DND-41 (cell line): ENCODE data around the gene TBC1D17.

Experiments
- ATAC-seq: fragments of 200-7000 bp; cut with Tn5 transposase; 3 replicates; pipeline ENCODE4 v1.9.1; 2021; ENCODE audit warnings: low read depth; ENCODE audit not compliant: insufficient read depth
- DNase-seq: peaks from one replicate; pipeline ENCODE4 v3.0.0-alpha.2; 2020
- H2AFZ ChIP-seq: 2 replicates; pipeline ENCODE4 v1.6.0; 2012; ENCODE audit warnings: low read depth, low read length
- H3K27ac ChIP-seq: 2 replicates; pipeline ENCODE4 v1.5.1; 2012; ENCODE audit warnings: low read length, inconsistent platforms
- H3K27me3 ChIP-seq: fragments of 200-600 bp; sonication (generic); 2 replicates; pipeline ENCODE4 v1.6.0; 2012; ENCODE audit warnings: low read length, mild to moderate bottlenecking, inconsistent platforms; ENCODE audit not compliant: insufficient read depth, poor library complexity
- H3K36me3 ChIP-seq: 2 replicates; pipeline ENCODE4 v1.5.1; 2012; ENCODE audit warnings: low read length, inconsistent platforms; ENCODE audit not compliant: insufficient read depth
- H3K4me1 ChIP-seq: 2 replicates; pipeline ENCODE4 v1.5.1; 2012; ENCODE audit warnings: mild to moderate bottlenecking, low read length; ENCODE audit not compliant: insufficient read depth
- H3K4me2 ChIP-seq: 2 replicates; pipeline ENCODE4 v1.6.0; 2012; ENCODE audit warnings: mild to moderate bottlenecking, moderate library complexity, low read length, inconsistent platforms; ENCODE audit not compliant: insufficient read depth
- H3K4me3 ChIP-seq, 2 experiments: fragments of 200-600 bp in 1 of 2; shearing (Covaris generic) in 1 of 2; 2 replicates each; pipeline ENCODE4 v1.5.1; 2012 to 2016; ENCODE audit warnings: inconsistent platforms in 2 of 2, low read length in 2 of 2, mild to moderate bottlenecking in 2 of 2, low read depth in 1 of 2, moderate library complexity in 1 of 2
- H3K79me2 ChIP-seq: 2 replicates; pipeline ENCODE4 v1.6.0; 2012; ENCODE audit warnings: low read length, inconsistent platforms; ENCODE audit not compliant: insufficient read depth
- H3K9ac ChIP-seq: 2 replicates; pipeline ENCODE4 v1.6.0; 2012; ENCODE audit warnings: low read depth, mild to moderate bottlenecking, inconsistent platforms, low read length, moderate library complexity
- H3K9me3 ChIP-seq: 2 replicates; pipeline ENCODE4 v1.5.1; 2012; ENCODE audit warnings: low read length, moderate library complexity, mild to moderate bottlenecking, inconsistent platforms; ENCODE audit not compliant: insufficient read depth, severe bottlenecking
- H4K20me1 ChIP-seq: 2 replicates; pipeline ENCODE4 v1.6.0; 2012; ENCODE audit warnings: low read length; ENCODE audit not compliant: insufficient read depth
- EZH2 ChIP-seq: IDR thresholded peaks from 3 replicates; pipeline ENCODE4 v1.6.1; 2012; ENCODE audit warnings: borderline replicate concordance, low read depth, mild to moderate bottlenecking, moderate library complexity, low read length, inconsistent platforms; ENCODE audit not compliant: severe bottlenecking
- TF ChIP-seq, protein P1 (sequence below): IDR thresholded peaks from 2 replicates; pipeline ENCODE4 v1.5.1; 2012; ENCODE audit warnings: borderline replicate concordance, low read length, moderate library complexity, mild to moderate bottlenecking; ENCODE audit not compliant: poor library complexity, severe bottlenecking; ENCODE audit errors: extremely low read depth

Gene TBC1D17

DNA sequence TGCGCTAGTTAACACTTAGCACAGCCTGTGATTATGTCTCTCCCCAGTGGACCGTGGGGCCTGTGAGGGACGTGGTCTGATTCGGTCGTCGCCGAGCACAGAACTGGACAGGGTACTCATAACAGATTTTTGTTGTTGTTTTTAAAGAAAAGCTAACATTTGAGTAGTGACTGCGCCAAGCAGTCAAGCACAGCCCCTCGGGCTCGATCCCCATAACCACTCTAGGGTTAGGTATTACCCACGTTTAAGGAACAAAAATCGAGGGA is 27.3 kb upstream of the TBC1D17 start:
- Histone ChIP-seq H3K36me3 (peaks cover 29% of the 10 kb centered on the region), H4K20me1 (peaks cover 30% of the 10 kb centered on the region), H2AFZ (peak overlapping the region; percentile 75), H3K9ac (peak overlapping the region; percentile 64), H3K27ac (peak overlapping the region; percentile 80), H3K27me3 (no peaks in the 10 kb centered on the region), H3K4me2 (peak overlapping the region; percentile 82), H3K4me1 (peaks cover 51% of the 10 kb centered on the region), H3K79me2 (peaks cover 51% of the 10 kb centered on the region), H3K9me3 (no peaks in the 10 kb centered on the region), H3K4me3 (peak overlapping the region; percentile 19 to 70; a peak in 3 of 4 replicates)
- DNase-seq (no peak), ATAC-seq (peak; percentile 5; the same call in 2 of the 3 replicates)
- TF ChIP-seq, protein P1, sequence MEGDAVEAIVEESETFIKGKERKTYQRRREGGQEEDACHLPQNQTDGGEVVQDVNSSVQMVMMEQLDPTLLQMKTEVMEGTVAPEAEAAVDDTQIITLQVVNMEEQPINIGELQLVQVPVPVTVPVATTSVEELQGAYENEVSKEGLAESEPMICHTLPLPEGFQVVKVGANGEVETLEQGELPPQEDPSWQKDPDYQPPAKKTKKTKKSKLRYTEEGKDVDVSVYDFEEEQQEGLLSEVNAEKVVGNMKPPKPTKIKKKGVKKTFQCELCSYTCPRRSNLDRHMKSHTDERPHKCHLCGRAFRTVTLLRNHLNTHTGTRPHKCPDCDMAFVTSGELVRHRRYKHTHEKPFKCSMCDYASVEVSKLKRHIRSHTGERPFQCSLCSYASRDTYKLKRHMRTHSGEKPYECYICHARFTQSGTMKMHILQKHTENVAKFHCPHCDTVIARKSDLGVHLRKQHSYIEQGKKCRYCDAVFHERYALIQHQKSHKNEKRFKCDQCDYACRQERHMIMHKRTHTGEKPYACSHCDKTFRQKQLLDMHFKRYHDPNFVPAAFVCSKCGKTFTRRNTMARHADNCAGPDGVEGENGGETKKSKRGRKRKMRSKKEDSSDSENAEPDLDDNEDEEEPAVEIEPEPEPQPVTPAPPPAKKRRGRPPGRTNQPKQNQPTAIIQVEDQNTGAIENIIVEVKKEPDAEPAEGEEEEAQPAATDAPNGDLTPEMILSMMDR = no peak
- TF ChIP-seq EZH2 = no peak

DNA sequence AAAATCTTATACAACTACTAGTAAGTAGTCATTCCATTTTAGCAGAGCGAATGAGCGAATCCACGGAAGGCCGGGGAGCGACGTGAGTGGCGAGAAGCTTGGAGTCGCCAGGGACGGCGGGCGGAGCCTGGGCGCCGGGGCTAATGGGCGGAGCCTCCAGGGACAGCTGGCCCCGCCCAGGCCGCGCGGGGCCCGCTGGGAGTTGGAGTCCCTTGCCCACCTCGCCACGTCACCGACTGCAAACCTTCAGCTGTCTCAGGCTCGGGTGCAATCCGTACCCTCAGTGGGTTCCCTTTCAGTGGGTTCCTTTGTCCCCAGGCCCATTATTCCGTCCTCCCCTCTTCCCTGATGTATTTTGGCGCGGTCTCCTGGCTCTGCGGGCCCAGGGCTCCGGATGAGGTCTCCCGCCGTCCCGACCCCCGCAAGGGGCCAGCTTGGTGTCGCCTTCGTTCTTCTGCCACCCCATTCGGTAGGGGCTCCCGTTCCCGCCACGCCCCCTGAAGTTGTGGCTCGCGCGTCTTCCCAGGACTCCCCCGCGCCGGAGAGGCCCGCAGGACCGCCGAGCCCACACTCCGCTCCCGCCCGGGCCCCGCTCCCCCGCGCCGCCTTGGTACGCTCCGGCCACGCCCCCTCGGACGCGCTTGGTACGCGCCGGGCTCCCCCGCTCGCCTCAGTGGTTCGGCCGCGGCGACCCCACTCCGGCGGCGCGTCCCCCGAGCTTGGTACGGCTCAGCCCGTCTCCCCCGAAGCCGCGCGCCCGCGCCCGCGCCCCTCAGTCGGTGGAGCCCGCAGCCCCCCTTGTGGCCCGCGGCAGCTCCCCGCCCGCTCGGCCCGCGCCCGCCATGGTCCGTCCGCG is 26.8 kb upstream of the TBC1D17 start, which contains the start of gene PTOV1:
PTOV1 (plus strand) TSS at position 673 of the 856 bp plus-strand sequence.
- Histone ChIP-seq H3K4me1 (peaks cover 51% of the 10 kb centered on the region), H3K4me2 (peak within 1 kb of the TSS; percentile 82), H3K27ac (peak within 1 kb of the TSS; percentile 80), H2AFZ (peak within 1 kb of the TSS; percentile 75), H3K4me3 (peak within 1 kb of the TSS; percentile 48 to 70; a peak in 3 of 4 replicates), H3K9me3 (no peaks in the 10 kb centered on the region), H3K79me2 (peaks cover 56% of the 10 kb centered on the region), H3K36me3 (peaks cover 35% of the 10 kb centered on the region), H4K20me1 (peaks cover 36% of the 10 kb centered on the region), H3K27me3 (no peaks in the 10 kb centered on the region), H3K9ac (peak within 1 kb of the TSS; percentile 64)
- DNase-seq = peak; percentile 92
- TF ChIP-seq EZH2 = no peak
- TF ChIP-seq, protein P1 = no peak
- peak; percentile 81 for ATAC-seq

DNA sequence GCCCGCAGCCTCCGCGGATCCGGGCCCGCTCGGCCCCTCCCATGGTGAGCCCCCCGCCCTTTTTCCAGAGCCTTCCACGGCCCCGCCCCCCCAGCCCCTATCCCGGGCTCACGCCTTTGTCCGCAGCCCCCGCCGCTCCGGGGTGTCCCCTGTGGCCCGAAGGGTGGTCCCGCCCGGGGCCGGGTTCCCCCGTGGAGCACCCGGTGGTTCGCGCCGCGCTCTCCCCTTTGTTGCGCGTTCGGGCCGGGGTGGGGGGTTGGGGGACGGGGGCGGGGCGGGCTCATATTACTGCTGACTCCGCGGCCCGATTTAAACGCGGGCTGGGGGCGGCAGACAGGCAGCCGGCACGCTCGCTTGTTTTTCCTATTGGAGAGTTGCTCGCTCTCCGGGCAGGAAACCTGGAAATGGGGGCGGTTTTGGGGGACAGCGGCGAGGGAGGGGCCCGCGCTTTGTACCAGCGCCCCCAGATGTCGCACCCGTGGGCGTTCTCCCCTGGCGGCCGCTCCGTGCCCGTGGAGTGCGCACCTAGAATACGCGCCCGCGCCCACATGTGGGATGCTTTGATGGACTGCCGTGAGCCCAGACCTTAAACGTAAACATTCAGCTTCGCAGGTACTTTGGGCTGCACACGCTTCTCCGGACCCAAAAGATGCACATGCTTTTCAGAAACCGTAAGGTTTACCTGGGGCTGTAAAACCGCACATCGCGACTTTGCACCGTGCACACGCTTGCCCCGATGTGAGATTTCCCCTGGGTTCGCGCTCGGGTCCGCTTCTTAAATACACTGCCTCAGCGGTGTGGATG is 25.8 kb upstream of the TBC1D17 start:
- Histone ChIP-seq H3K36me3 (peaks cover 44% of the 10 kb centered on the region), H4K20me1 (peaks cover 45% of the 10 kb centered on the region), H3K27me3 (no peaks in the 10 kb centered on the region), H3K4me3 (peak overlapping the region; percentile 48 to 70; a peak in 3 of 4 replicates), H3K4me1 (peaks cover 51% of the 10 kb centered on the region), H3K9ac (peak overlapping the region; percentile 64), H2AFZ (0 out of 2 replicates have a peak overlapping the region, but pooled peaks have one; percentile 75), H3K4me2 (peak overlapping the region; percentile 82), H3K79me2 (peaks cover 66% of the 10 kb centered on the region), H3K27ac (peak overlapping the region; percentile 80), H3K9me3 (no peaks in the 10 kb centered on the region)
- TF ChIP-seq, protein P1 = peak; percentile 4
- TF ChIP-seq EZH2 = no peak
- DNase-seq (peak; percentile 56), ATAC-seq (0 out of 3 replicates have a peak, but pooled peaks have one; percentile 10)
